Right lung (tissue), 5 donors: Measurements from ENCODE around the gene OXCT2. TPM values are rescaled to one million over a fixed set of nuclear protein-coding genes. Genes with fewer than 3 reads are reported as not detected.
A peak's percentile ranks its signal among the peaks of the same experiment; 100 is the strongest.

Source experiments
- DNase-seq, 2 donors: peaks; one replicate each; pipeline ENCODE4 v3.0.0-alpha.2; 2013
- polyA plus RNA-seq, 5 donors: library from polyadenylated mRNA; unstranded; fragments of 120-200 nt; gene quantifications; one replicate each; pipeline versions ENCODE4 v1.2.1 to v1.2.3, GENCODE V29; 2013; ENCODE audit warnings: inconsistent platforms in 1 of 5, low replicate concordance in 1 of 5; ENCODE audit not compliant: insufficient read length in 5 of 5, insufficient read depth in 1 of 5

The OXCT2 gene
- polyA plus RNA-seq, 5 donors = 0.10 to 0.53 (median 0.18) TPM; not detected in 1

GRCh38 chr1:39737546-39738169 is 33.5 kb downstream of the OXCT2 start:
- DNase-seq = no peak

DNA sequence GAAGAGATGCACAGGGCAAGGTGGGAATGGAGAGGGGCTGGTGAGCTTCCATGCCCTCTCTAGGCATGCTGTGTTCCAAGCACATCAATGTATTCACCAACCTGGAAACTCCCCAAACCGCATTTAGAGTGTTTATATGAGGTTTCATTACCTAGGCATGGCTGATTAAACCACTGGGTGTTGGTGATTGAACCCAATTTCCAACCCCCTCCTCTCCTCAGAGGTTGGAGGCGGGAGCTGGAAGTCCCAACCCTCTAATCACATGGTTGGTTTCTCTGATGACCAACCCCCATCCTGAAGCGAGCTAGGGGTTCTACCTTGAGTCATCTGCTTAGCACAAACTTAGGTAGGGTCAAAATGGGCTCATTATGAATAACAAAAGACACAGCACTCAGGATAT is 35.4 kb downstream of the OXCT2 start:
- DNase-seq = no peak

- DNase-seq = no peak
Measured at GRCh38 chr1:39733161-39733560, 38.0 kb downstream of the OXCT2 start.

GRCh38 chr1:39732730-39733129 is 38.4 kb downstream of the OXCT2 start:
- no peak for DNase-seq

GRCh38 chr1:39729842-39730241 is 41.3 kb downstream of the OXCT2 start:
- DNase-seq = no peak

DNA sequence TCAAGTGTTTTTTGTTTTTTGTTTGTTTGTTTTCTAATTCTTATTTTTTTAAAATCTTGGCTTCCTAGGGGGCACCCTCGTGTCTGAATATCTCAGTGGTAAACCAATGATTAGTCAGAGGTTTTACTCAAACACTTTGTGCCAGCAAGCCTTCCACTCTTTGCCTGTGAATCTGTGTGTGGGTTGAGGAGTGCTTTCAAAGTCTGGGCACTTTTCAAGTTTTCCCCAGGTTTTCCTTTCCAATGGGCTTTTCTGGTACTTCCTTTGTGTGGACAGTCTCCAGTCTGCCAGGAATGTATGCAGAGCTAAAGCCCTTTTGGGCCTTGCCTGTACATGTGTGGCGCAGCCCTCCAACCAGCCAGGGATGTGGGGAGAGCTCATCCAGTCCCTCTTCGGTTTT is 42.1 kb downstream of the OXCT2 start:
- no peak for DNase-seq

DNA sequence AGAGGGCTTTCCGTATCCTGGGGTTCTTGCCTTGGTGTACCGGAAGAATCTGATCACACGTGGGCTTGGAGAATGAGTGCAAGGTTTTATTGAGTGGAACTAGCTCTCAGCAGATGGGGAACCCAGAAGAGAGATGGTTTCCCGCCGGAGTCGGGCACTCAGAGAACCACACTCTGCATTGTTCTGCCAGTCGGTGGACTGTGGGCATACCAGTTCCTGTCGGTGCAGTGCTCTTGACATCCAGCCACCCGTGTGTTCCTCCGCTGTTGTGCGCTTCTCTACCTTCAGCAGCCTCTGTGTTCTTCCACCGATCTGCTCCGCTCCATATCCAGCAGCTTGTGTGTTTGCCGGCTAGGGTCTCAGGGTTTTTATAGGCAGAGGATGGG is 43.2 kb downstream of the OXCT2 start:
- no peak for DNase-seq

- no peak for DNase-seq
Measured at GRCh38 chr1:39727221-39727931, 43.8 kb downstream of the OXCT2 start.

DNA sequence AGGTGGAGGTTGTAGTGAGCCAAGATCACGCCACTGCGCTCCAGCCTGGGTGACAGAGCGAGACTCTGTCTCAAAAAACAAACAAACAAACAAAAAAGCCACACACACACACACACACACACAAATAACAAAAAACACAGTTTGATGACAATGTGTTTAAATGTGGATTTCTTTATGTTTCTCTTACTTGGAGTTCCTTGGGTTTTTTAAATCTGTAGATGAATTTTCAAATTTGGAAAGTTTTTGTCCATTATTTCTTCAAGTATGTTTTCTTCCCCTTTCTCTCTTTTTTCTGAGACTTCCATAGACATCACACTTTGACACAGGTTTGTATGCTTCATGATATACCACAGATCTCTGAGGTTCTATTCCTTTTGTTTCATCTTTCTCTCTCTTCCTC is 44.5 kb downstream of the OXCT2 start:
- no peak for DNase-seq

DNA sequence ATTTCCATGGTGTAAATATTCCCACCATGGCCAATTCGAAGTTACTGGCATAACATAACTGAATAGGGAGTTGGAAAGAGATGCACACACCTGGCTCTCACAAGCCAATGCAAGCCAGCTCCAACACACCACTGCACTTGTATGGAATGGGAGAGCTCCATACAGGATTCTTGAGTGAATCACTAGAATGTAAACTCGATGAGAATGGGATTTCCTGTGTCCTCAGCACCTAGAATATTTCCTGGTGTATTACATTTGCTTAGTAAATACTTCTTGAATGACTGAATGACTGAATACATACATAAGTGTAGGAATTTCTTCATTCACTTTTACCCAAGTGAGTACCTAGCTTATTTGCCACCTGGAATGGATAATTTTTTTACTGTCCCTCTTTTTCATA is 48.7 kb downstream of the OXCT2 start:
- no peak for DNase-seq

- DNase-seq = no peak
Measured at GRCh38 chr1:39721664-39722063, 49.5 kb downstream of the OXCT2 start.

DNA sequence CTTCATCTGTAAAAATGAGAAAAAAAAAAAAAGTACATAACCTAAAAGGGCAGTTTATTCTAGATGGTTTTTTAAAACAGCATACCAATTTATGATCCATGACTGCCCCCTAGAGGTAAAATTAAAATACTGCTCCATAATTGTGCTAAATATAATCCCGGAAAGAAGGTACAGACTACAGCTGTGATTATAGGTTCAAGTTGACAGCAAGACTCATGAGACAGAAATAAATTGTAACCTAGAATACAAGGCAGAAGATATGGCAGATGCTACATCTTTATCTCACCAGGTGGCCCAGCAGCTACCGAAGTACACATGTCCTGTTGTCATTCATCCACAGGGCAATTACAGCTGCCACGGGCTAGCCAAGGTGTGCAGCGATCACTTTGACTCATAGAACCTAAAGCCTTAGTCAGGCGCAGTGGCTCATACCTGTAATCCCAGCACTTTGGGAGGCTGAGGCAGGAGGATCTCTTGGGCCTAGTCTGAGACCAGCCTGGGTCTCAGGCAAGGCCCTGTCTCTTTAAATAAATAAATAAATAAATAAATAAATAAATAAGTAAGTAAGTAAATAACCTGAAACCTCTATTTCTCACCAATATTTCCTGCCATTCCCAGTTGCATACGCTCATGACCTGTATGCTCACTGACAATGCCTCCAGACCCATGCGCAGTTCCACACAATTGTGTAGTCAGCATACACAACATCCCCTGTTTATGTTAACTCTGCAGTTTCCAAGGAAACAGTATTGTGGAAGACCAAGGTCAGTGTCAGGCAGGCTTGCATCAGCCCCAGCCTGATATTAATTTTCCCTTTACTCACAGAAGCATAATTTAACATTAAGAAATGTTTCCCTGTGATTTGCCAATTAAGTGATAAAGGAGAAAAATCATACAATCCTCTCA is 50.8 kb downstream of the OXCT2 start:
- peak in 1 of 2 donors; percentile 58 for DNase-seq

Other genes starting within 250 kb of the OXCT2 start
- 100 to 1,000 TPM; 155 to 209 (median 183) TPM for gene PABPC4, start 194.6 kb downstream of the OXCT2 start, polyA plus RNA-seq
- 10 to 100 TPM; 24.7 to 39.2 (median 32.7) TPM for gene HEYL, start 131.7 kb downstream of the OXCT2 start, polyA plus RNA-seq
- under 1 TPM in 2 of 5 donors, not detected in 3; 0.15 to 0.37 TPM for gene NT5C1A, start 99.2 kb downstream of the OXCT2 start, polyA plus RNA-seq
- gene HPCAL4, start 79.9 kb downstream of the OXCT2 start, polyA plus RNA-seq = under 1 TPM; 0.15 to 0.20 (median 0.16) TPM
- gene PPIE, start 32.5 kb downstream of the OXCT2 start, polyA plus RNA-seq = 10 to 100 TPM; 66.8 to 77.7 (median 71.5) TPM
- 1 to 10 TPM in 4 of 5 donors, under 1 TPM in 1; 0.91 to 2.1 (median 1.5) TPM for gene BMP8B, start 17.5 kb upstream of the OXCT2 start, polyA plus RNA-seq
- 10 to 100 TPM; 33.9 to 48.5 (median 36.0) TPM for gene TRIT1, start 112.2 kb upstream of the OXCT2 start, polyA plus RNA-seq
- 10 to 100 TPM in 3 of 5 donors, 1 to 10 TPM in 2; 8.6 to 12.5 (median 10.9) TPM for gene MYCL, start 130.6 kb upstream of the OXCT2 start, polyA plus RNA-seq
- 100 to 1,000 TPM in 4 of 5 donors, 10 to 100 TPM in 1; 53.3 to 196 (median 159) TPM for gene MFSD2A, start 183.8 kb upstream of the OXCT2 start, polyA plus RNA-seq